ENCODE results near the gene CNPY3.
"Not testable (repeated sequence)": the region's sequence is repeated elsewhere in the genome, so short reads cannot be mapped to it uniquely, and the experiment has no call there.

Gene CNPY3

DNA sequence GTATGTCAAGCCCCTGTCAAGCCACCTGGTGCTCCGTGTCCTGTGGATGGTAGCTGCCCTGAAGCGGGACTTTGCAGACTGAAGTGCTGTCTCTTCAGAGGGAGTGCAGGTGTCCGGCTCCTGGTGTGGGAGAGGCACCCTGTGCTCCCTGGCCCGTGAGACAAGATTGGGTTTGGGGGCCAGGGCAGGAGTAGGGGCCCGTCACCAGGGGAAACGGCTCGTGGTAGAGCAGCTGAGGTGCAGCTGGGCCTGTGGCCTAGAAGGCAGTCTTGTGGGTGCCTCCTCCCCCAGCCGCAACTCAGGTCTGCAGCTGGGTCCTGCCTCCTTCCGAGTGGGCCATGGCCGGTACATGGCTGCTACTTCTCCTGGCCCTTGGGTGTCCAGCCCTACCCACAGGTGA lies 13.5 kb upstream of the CNPY3 start, which contains the start of gene PTCRA:
TSS of gene PTCRA (plus strand) at position 322 of the 400 bp plus-strand sequence. CDS start at position 339, 17 bp downstream.
- DNase-seq (ENCODE audit: low read depth, low spot score), result no peak

DNA sequence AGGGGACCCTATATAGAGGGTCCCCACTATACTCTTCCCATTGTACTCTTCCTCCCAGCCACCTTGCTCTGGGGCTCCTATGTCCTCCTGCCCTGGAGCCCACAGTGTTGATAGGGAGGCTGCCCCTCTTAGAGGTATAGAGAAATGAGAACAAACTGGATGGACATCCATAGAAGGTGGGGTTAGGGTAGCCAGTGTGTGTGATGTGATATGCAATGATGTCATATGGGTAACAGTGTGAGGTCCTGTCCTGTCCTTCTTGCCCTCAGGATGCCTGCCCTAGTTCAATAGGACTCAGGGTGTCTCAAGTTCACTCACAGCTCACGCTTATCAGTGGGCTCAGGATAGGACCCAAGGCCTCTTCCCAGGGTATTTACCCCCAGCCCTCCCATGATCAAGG lies 13.0 kb upstream of the CNPY3 start:
- DNase-seq (ENCODE audit: low read depth, low spot score), result no peak

DNA sequence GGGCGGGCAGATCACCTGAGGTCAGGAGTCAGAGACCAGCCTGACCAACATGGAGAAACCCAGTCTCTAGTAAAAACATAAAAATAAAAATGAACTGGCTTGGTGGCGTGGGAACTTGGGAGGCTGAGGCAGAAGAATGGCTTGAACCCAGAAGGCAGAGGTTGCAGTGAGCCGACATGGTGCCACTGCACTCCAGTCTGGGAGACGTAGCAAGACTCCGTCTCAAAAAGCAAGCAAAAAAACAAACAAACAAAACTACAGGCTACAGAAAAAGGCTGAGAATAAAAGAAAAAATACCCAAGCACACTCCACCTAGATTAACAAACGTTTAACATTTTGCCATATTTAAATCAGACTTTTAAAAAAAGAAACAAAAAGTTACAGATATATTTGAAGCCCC lies 7.5 kb upstream of the CNPY3 start:
- no peak for DNase-seq (ENCODE audit: low read depth, low spot score)

DNA sequence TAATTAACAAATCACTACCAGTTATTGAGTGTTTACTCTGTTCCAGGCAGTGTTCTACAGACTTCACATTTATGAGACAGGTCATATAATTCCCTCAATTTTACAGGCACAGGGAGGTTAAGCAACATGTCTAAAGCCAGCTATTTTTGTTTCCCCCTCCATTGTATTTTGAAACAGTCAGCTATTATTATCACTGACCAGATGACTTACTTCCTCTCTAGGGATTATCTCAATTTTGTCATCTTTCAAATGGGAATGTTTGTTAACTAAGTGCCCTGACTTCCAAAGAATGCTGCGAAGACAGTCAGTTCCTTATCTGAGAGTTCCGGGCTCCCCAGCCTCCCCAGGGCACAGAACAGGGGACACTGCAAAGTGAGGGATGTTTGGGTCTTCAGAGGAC lies 5.6 kb upstream of the CNPY3 start:
- no peak for DNase-seq (ENCODE audit: low read depth, low spot score)

DNA sequence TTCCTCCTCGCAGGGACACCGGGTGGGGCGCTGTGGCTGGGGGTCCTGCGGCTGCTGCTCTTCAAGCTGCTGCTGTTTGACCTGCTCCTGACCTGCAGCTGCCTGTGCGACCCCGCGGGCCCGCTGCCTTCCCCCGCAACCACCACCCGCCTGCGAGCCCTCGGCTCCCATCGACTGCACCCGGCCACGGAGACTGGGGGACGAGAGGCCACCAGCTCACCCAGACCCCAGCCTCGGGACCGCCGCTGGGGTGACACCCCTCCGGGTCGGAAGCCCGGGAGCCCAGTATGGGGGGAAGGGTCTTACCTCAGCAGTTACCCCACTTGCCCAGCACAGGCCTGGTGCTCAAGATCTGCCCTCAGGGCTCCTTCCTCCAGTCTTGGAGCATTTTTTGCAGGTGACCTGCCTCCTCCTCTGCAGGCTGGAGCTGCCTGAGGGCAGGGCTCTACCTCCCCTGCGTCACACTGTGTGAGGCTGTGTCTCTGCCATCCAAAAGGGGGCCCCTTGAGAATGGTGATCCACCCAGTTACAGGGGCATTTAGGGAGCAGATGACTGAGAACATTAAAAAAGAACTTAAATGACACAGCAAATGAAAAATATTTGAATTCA lies 3.9 kb upstream of the CNPY3 start:
- no peak for DNase-seq (ENCODE audit: low read depth, low spot score)

DNA sequence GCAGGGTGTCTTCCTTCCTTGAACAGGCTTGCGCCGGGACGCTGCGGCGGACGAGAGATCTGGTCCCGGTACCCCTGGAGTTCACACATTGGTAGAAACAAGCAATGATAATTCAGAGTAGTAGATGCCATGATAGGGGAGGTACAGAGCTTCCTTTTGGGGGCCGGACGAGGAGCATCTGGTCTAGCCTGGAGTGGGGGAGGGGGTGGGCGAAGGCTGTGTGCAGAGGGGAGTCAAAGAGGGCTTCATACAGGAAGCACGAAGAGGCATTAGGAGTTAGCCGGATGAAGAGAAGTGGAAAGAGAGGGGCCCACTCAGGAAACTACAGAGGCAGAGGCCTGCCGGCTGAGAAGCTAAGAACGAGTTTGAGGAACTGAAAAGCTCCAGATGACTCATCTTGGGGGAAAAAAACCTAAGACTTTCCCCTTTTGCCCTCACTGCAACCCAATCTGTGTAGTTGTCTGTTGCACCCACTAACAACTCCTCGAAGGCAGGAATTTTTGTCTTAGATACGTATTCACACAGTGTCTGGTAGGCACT lies 611 bp downstream of the CNPY3 start:
- DNase-seq (ENCODE audit: low read depth, low spot score), result no peak

DNA sequence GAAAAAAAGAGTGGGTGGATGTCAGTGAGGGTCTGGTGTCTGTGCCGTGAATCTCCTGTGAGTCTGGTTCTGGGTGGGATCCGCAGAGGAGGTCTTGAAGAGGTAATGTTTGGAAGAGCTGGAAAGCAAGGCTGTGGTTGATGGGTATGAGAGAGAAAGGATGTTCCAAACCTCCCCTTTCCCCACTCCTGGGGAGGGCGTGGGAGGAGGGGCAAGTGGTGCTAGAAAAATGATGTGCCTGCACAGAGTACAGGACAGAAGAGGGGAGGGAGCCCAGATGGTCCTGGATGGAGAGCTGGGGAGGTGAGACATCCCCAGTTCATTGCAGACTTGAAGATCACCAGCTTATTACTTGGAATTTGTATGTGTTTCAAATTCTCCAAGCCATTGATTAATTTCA lies 3.1 kb downstream of the CNPY3 start:
- no peak for DNase-seq (ENCODE audit: low read depth, low spot score)

DNA sequence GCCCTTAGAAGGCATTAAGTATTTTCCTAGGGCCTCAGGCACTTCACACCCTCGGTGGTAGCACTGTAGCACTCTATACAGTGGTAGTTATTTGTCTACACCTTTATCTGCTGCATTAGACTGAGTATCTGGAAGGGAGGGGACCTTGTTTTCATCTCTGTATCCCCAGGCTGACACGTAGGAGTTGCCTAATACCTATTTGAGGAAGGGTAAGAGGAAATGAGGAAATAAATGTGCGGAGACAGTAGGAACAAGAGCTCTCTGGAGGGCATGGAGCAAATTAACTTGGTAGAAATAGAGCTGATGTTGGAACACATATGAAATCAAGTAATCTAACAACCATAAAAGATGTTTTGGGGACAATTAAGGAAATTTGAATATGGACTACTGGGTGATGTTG lies 3.9 kb downstream of the CNPY3 start:
- DNase-seq (ENCODE audit: low read depth, low spot score), result no peak

DNA sequence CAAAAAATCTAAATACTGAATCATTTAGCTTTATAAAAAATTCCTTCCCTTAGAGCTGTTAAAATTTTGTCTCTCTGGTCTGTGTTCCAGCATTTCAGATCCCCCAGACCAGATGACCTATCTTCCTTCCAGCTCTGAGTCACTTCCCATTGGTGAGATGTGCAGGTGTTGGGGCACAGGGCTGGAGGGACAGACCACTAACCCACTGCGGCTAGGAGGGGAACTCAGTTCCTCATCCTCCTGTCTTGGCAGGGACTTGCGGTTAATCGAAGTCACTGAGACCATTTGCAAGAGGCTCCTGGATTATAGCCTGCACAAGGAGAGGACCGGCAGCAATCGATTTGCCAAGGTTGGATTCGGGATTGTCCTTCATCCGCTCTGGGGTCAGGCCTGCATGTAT lies 6.0 kb downstream of the CNPY3 start:
- no peak for DNase-seq (ENCODE audit: low read depth, low spot score)

DNA sequence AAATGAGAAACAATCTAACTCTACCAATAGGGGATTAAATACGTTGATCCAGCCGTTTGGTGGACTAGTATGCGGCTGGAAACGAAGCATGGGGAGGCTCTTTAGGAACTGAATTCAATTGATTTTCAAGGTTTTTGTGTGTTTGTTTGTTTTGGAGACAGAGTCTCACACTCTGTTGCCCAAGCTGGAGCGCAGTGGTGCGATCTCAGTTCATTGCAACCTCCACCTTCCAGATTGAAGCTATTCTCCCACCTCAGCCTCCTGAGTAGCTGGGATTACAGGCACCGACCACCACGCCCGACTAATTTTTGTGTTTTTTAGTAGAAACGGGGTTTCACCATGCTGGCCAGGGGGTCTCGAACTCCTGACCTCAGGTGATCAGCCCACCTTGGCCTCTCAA lies 7.1 kb downstream of the CNPY3 start:
- no peak for DNase-seq (ENCODE audit: low read depth, low spot score)

DNA sequence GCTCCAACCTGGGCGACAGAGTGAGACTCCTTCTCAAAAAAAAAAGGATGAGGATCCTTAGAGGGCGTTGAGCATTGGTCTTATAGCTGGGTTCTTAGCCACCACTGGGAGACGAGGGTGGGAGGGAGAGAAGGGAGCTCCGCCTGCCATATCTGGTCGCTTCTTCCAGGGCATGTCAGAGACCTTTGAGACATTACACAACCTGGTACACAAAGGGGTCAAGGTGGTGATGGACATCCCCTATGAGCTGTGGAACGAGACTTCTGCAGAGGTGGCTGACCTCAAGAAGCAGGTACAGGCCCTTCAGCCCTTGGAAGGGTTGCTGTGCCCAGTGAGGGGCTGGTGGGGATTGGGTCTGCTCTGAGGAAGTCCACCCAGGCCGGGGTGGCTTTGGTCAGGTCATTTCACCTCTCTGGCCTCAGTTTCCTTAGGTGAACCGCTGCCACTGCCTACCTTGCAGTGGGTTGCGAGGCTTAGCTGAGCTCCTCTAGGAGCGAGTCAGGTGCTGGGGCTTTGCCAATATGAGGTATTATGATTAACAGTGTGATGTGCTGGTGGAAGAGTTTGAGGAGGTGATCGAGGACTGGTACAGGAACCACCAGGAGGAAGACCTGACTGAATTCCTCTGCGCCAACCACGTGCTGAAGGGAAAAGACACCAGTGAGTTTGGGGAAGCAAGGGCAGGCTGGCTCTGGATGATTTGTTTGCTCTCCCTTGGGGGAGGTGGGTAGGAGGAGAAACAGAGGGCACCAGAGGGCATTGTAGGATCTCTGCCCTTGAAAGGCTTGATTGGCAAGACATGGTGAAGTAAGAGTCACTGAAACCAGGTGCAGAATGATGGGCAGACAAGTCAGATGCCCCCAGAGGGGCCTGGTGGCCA lies 8.5 kb downstream of the CNPY3 start:
- no peak for DNase-seq (ENCODE audit: low read depth, low spot score)

DNA sequence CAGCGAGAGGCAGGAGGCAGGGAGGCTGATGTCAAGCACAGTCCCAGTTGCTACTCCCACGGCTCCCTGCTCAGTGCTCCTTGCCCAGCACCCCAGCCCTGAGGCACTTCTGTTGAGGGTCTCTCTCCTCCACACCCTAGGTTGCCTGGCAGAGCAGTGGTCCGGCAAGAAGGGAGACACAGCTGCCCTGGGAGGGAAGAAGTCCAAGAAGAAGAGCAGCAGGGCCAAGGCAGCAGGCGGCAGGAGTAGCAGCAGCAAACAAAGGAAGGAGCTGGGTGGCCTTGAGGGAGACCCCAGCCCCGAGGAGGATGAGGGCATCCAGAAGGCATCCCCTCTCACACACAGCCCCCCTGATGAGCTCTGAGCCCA lies 9.1 kb downstream of the CNPY3 start:
- no peak for DNase-seq (ENCODE audit: low read depth, low spot score)

DNA sequence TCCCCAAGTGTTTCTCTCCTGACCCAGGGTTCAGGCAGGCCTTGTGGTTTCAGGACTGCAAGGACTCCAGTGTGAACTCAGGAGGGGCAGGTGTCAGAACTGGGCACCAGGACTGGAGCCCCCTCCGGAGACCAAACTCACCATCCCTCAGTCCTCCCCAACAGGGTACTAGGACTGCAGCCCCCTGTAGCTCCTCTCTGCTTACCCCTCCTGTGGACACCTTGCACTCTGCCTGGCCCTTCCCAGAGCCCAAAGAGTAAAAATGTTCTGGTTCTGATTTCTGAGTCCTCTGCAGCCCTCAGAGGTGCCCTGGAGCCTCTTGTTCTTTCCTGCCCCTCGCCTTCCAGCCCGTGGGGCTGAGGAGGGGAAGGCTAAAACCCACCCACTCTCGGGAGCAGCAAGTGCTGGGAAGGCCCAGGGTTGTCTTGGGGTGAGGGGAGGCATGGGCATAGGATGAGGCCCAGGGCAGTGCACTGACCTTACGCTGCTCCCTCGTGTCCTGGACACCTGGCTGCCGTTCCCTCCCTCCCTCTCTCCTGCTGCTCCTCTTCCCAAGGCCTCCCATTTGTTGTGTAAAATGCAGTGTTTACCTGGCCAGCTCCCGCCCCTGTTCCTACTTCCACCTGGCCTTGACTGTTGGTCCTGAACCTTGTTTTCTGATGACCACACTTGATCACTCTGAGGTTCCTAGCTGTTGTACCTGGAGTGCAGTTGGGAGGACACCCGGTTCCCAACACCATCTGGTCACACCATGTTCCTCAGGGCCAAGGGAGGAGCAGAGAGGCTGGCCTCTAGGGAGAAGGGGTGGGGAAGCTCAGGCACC lies 9.9 kb downstream of the CNPY3 start:
- DNase-seq (ENCODE audit: low read depth, low spot score), result no peak

DNA sequence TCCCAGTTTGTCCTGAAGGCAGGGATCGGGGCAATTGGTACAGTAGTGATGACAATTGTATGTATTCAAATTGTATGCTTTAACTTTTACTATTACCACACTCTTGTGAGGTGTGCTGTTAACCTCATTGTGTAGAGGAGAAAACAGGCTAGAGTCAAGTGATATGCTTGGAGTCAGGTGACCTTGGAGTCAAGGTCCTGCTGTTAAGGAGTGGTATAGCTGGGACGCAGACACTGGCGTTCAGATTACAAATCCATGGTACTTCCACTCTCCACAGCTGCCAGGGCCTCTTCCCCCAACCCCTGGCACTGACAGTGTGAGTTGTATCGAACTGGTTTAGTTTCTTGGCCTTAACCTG lies 10.5 kb downstream of the CNPY3 start:
- DNase-seq (ENCODE audit: low read depth, low spot score), result no peak

DNA sequence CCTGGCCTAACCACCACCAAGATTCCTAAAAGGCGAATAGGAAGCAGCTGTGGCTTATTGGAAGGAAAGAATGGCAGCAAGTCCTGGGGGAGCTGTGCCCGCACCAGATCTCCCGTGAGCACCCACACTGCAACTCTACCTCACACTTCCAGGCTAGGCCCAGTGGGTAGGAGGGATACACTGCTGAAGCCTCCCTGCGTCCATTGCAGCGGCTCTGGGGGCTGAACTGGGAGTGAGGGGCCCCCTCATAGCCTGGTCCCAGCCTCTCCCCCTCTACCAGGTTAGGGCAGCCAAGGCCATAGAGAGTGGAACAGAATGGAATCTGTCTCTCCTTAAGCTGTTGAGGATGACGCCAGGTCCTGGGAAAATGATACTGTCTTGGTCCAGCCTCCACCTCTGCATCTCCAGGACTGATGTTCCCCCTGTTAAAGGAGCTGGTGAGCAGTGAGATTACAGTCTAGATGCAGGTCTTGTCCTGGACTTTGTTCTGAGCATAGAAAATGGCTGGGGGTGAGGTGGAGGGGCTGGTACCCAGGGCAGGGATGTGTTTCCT lies 11.3 kb downstream of the CNPY3 start:
- DNase-seq (ENCODE audit: low read depth, low spot score), result no peak

DNA sequence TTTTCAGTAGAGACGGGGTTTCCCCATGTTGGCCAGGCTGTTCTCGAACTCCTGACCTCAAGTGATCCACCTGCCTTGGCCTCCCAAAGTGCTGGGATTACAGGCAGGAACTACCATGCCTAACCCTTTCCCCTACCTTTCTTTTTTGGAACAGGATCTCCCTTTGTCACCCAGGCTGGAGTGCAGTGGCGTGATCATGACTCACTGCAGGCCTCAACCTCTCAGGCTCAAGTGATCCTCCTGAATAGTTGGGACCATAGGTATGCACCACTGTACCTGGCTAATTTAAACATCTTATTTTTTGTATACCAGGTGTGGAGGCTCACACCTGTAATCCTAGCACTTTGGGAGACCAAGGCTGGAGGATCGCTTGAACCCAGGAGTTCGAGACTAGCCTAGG lies 12.1 kb downstream of the CNPY3 start:
- DNase-seq (ENCODE audit: low read depth, low spot score), result not testable (repeated sequence)

DNA sequence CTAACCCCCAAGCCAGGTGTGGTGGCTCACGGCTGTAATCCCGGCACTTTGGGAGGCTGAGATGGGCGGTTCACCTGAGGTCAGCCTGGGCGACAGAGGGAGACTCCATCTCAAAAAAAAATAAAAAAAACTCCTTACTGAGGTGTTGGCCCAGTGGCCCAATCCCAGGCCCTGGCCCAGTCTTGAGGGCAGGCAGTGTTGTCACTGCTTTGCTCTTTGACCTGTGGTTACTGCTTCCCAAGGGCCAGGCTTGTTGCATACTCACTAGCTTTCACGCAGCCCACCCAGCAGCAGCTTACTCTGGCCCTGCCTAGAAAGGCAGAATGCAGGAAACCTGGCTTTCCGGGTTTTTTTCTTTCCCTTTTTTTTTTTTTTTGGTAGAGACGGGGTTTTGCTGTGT lies 13.2 kb downstream of the CNPY3 start:
- no peak for DNase-seq (ENCODE audit: low read depth, low spot score)

DNA sequence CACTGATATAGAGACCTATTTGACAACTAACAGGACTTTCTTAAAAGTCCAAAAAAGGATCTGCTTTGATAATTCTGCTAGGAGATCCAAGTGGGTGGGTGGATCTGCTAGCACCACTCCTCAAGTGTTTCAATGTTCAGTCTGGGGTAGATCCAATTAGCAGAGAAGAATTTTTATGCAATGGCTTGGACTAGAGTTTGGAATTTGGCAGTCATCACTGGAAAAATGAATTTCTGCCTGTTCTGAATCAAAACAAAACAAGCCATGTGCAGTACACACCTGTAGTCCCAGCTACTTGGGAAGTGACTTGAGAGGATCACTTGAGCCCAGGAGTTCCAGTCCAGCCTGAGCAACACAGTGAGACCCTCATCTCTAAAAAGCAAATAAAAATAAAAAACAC lies 18.7 kb downstream of the CNPY3 start:
- no peak for DNase-seq (ENCODE audit: low read depth, low spot score)

DNA sequence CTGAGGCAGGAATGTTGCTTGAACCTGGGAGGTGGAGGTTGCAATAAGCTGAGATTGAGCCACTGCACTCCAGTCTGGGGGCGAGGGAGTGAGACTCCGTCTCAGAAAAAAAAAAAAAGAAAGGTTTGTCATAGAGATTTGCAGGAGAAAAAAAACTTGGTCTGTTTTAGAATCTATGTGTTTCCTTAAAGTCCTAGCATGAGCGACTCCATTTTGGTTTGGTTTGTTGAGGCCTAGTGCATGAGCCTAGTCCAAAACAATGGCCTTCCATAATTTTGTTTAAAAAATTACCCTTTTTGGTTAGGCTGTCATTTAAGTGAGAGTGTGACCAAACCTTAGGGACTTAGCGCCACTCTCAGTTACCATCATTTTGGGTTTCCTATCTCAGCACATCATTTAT lies 23.1 kb downstream of the CNPY3 start:
- DNase-seq (ENCODE audit: low read depth, low spot score), result no peak

DNA sequence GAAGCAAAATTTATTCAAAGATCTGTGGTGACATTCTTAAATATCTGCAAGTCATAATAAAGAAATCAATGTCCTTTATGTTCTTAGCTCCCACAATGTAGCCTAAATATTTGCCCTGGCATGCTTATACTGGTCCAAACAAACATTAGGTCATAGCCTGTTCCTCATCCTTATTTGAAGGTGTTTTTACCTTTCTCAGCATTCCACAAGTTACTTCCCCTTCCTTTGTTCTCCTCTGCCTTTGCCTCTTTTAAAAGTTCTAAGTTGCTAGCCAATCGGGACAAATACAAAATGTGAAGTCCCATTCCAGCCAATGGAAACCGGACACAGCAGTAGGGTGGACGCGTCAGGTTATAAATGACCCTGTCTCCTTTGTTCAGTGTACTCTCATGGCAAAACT lies 25.1 kb downstream of the CNPY3 start:
- DNase-seq (ENCODE audit: low read depth, low spot score), result not testable (repeated sequence)

DNA sequence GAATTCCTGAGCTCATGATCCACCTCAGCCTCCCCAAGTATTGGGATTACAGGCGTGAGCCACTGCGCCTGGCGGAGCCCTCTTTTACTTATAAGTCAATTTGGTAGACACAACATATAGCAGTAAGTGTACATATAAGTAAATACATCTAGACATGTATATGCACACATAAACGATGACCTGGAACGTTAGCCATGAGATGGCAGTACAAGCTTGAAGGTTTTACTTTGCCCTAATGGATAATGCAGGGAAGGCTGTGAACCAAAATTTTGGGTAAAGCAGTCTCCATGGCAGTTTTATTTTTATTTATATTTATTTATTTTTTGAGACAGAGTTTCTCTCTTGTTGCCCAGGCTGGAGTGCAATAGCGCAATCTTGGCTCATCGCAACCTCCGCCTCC lies 28.8 kb downstream of the CNPY3 start:
- DNase-seq (ENCODE audit: low read depth, low spot score), result no peak

DNA sequence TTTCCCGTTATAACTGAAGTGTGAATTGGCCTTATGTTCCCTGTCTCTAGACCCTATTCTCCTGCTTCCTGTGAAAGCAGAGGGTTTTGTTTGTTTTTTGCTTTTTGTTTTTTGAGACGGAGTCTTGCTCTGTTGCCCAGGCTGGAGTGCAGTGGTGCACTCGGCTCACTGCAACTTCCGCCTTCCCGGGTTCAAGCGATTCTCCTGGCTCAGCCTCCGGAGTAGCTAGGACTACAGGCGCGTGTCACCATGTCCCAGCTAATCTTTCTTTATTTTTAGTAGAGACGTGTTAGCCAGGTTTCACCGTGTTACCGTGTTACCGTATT lies 30.6 kb downstream of the CNPY3 start:
- no peak for DNase-seq (ENCODE audit: low read depth, low spot score)
